Measurements from ENCODE around the gene ANKRD30A. TPM values are rescaled to one million over a fixed set of nuclear protein-coding genes. Genes with fewer than 3 reads are reported as not detected.

Gene ANKRD30A
- total RNA-seq, 1 donor from 2014 or later, result not detected

DNA sequence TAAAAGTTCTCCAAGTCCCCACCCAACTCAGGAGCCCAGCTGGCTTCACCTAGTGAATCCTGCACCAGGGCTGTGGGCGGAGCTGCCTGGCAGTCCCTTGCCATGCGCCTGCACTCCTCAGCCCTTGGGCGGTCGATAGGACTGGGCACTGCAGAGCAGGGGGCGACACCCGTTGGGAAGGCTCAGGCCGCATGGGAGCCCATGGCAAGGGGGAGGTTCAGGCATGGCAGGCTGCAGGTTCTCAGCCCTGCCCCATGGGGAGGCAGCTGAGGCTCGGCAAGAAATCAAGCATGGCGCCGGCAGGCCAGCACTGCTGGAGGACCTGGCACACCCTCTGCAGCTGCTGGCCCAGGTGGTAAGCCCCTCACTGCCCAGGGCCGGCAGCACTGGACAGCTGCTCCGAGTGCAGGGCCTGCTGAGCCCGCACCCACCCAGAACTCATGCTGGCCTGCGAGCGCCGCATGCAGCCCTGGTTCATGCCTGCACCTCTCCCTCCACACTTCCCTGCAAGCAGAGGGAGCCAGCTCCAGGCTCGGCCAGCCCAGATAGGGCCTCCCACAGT, 149.9 kb downstream of the ANKRD30A start:
- H3K4me3 ChIP-seq, result no peak overlapping the region
- peaks cover 14% of the 10 kb centered on the region for H3K9me3 ChIP-seq (replicated peaks)
- no peaks in the 10 kb centered on the region for H3K36me3 ChIP-seq
- intact Hi-C loops (cut with micrococcal nuclease), result no loop called here
- no peak for DNase-seq
- no peaks in the 10 kb centered on the region for H3K4me1 ChIP-seq
- no peak overlapping the region for H3K27ac ChIP-seq (replicated peaks)
- no peaks in the 10 kb centered on the region for H3K27me3 ChIP-seq (ENCODE audit: low read depth)
- TF ChIP-seq, protein P1, sequence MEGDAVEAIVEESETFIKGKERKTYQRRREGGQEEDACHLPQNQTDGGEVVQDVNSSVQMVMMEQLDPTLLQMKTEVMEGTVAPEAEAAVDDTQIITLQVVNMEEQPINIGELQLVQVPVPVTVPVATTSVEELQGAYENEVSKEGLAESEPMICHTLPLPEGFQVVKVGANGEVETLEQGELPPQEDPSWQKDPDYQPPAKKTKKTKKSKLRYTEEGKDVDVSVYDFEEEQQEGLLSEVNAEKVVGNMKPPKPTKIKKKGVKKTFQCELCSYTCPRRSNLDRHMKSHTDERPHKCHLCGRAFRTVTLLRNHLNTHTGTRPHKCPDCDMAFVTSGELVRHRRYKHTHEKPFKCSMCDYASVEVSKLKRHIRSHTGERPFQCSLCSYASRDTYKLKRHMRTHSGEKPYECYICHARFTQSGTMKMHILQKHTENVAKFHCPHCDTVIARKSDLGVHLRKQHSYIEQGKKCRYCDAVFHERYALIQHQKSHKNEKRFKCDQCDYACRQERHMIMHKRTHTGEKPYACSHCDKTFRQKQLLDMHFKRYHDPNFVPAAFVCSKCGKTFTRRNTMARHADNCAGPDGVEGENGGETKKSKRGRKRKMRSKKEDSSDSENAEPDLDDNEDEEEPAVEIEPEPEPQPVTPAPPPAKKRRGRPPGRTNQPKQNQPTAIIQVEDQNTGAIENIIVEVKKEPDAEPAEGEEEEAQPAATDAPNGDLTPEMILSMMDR (IDR thresholded peaks at IDR 0.05; ENCODE audit: borderline replicate concordance), result no peak

DNA sequence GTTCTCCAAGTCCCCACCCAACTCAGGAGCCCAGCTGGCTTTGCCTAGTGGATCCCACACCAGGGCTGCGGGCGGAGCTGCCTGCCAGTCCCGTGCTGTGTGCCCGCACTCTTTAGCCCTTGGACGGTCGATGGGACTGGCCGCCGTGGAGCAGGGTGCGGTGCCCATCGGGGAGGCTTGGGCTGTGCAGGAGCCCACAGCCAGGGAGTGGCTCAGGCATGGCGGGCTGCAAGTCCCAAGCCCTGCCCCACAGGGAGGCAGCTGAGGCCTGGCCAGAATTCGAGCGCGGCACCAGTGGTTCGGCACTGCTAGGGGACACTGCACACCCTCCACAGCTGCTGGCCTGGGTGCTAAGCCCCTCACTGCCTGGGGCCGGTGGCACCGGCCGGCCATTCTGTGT, 159.7 kb downstream of the ANKRD30A start:
- intact Hi-C loops (cut with micrococcal nuclease), result no loop called here
- H3K4me3 ChIP-seq, result no peak overlapping the region
- TF ChIP-seq, protein P1 (IDR thresholded peaks at IDR 0.05; ENCODE audit: borderline replicate concordance), result no peak
- no peak for DNase-seq
- no peak overlapping the region for H3K27ac ChIP-seq (replicated peaks)
- H3K9me3 ChIP-seq (replicated peaks), result peaks cover 49% of the 10 kb centered on the region
- H3K4me1 ChIP-seq, result no peaks in the 10 kb centered on the region
- H3K36me3 ChIP-seq, result no peaks in the 10 kb centered on the region
- no peaks in the 10 kb centered on the region for H3K27me3 ChIP-seq (ENCODE audit: low read depth)

DNA sequence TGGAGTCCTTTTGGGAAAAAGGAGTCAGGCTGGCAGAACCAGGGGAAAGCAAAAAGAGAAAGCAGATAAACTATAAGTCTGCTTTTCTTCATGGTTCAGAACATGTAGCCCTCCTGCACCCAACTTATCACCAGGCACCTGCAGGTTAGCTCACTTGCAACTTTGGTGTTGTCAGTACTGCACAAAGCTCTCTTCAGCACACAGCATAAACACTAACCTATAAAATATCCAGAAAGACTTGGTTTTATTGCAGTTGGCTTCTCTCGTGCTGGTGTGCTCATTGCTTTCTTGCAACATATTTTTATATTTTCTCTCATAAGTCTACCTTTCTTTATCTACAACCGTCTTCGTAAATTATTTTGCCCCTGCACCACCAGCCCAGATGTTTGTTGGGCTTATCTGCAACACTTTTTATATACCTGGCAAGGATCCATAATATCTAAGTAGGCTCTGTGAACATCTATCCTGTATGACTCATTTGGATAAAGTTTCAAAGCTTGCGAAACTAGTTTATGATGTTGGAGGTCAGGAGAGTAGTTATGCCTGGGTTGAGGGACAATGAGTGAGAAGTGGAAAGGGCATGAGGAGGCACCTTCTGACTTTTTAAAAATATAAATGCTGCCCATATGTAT, 164.6 kb downstream of the ANKRD30A start:
- intact Hi-C loops (cut with micrococcal nuclease), result no loop called here
- Histone ChIP-seq H3K27ac (replicated peaks) (no peak overlapping the region), H3K36me3 (no peaks in the 10 kb centered on the region), H3K4me3 (no peak overlapping the region), H3K27me3 (ENCODE audit: low read depth) (no peaks in the 10 kb centered on the region), H3K4me1 (no peaks in the 10 kb centered on the region), H3K9me3 (replicated peaks) (peaks cover 45% of the 10 kb centered on the region)
- DNase-seq, result no peak
- TF ChIP-seq, protein P1 (IDR thresholded peaks at IDR 0.05; ENCODE audit: borderline replicate concordance), result no peak

DNA sequence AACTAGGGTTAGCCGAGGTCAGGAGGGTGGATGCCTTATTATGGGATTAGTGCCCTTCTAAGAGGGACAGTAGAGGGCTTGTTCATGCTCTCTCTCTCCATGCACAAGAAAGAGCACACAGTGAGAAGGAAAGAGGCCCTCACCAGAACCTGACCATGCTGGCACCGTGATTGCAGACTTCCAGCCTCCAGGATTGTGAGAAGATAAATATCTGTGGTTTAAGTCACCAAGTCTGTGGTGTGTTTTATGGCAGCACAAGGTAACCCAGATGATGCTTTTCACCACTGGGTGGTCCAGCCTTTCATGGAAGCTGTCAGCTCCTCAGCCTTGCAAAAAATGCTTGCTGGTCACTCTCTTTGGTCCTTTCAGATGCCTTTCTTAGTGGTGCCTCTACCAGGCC, 175.9 kb downstream of the ANKRD30A start:
- H3K4me1 ChIP-seq, result no peaks in the 10 kb centered on the region
- H3K9me3 ChIP-seq (replicated peaks), result peaks cover 13% of the 10 kb centered on the region
- TF ChIP-seq, protein P1 (IDR thresholded peaks at IDR 0.05; ENCODE audit: borderline replicate concordance), result no peak
- H3K4me3 ChIP-seq, result no peak overlapping the region
- H3K27me3 ChIP-seq (ENCODE audit: low read depth), result no peaks in the 10 kb centered on the region
- no peak for DNase-seq
- no peak overlapping the region for H3K27ac ChIP-seq (replicated peaks)
- H3K36me3 ChIP-seq, result no peaks in the 10 kb centered on the region
- intact Hi-C loops (cut with micrococcal nuclease), result no loop called here

DNA sequence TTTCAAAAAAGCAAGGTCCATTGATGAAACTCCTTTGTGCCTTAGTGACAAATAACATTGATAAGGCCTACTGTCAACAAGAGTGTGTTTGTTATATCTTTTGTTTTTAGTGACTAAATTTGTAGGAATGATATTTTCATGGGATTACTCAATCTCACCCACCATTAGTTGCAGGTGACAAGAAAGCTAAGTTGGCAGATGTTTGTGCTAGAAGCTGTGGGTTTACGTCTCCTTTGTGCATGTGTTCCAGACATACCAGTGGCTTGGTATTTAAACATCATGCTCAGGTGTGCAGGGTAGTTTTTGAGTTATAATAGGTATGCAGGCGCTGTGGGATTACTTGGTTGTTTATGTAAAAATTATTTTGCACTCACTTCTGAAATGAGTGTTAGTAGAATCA, 178.6 kb downstream of the ANKRD30A start:
- Histone ChIP-seq H3K36me3 (no peaks in the 10 kb centered on the region), H3K9me3 (replicated peaks) (peaks cover 13% of the 10 kb centered on the region), H3K27me3 (ENCODE audit: low read depth) (no peaks in the 10 kb centered on the region), H3K4me3 (no peak overlapping the region), H3K4me1 (no peaks in the 10 kb centered on the region), H3K27ac (replicated peaks) (no peak overlapping the region)
- DNase-seq, result no peak
- intact Hi-C loops (cut with micrococcal nuclease), result no loop called here
- TF ChIP-seq, protein P1 (IDR thresholded peaks at IDR 0.05; ENCODE audit: borderline replicate concordance), result no peak

All from left ventricle myocardium inferior (tissue), 1 donor.